Measurements from ENCODE around the gene ITGA3.

Gene ITGA3

DNA sequence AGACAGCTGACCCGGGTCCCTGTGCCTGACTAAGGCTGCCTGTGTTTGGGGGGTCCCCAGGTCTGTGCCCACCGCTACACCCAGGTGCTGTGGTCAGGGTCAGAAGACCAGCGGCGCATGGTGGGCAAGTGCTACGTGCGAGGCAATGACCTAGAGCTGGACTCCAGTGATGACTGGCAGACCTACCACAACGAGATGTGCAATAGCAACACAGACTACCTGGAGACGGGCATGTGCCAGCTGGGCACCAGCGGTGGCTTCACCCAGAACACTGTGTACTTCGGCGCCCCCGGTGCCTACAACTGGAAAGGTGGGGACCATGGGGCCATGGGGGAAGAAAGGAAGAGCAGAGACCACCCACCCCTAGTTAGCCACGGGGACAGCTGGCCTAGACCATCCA is 12.1 kb downstream of the ITGA3 start:
- DNase-seq (ENCODE audit: low read depth in 4 of 4, low spot score in 1 of 4) = no peak

- no peak for DNase-seq (ENCODE audit: low read depth in 4 of 4, low spot score in 1 of 4)
Observed at GRCh38 chr17:50070908-50071680, 15.2 kb downstream of the ITGA3 start.

GRCh38 chr17:50071692-50072091 is 15.8 kb downstream of the ITGA3 start:
- DNase-seq (ENCODE audit: low read depth in 4 of 4, low spot score in 1 of 4) = no peak

GRCh38 chr17:50072130-50072529 is 16.2 kb downstream of the ITGA3 start:
- no peak for DNase-seq (ENCODE audit: low read depth in 4 of 4, low spot score in 1 of 4)

DNA sequence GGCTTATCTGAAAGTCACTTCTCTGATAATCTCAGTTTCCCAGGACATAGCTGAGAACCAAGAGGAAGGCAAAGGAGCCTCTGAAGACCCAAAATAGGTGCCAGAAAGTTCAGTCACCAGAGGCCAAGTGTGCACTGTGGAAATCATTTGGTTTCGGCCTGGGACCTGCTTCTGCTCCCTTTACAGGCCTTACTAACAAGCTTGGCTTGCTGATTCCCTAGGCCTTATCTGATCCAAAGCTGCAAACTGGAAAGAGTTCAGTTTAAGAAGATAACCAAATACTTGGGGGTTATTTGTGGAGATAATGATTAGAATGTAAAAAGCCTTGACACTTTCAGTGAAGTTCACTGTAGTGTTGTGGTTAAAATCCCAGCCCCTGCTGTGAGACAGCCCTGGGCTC is 17.0 kb downstream of the ITGA3 start:
- DNase-seq (ENCODE audit: low read depth in 4 of 4, low spot score in 1 of 4) = no peak

- DNase-seq (ENCODE audit: low read depth in 4 of 4, low spot score in 1 of 4) = no peak
Observed at GRCh38 chr17:50074227-50074626, 18.3 kb downstream of the ITGA3 start.

- DNase-seq (ENCODE audit: low read depth in 4 of 4, low spot score in 1 of 4) = no peak
Observed at GRCh38 chr17:50075446-50076032, 19.6 kb downstream of the ITGA3 start.

GRCh38 chr17:50076221-50076590 is 20.3 kb downstream of the ITGA3 start:
- no peak for DNase-seq (ENCODE audit: low read depth in 4 of 4, low spot score in 1 of 4)

GRCh38 chr17:50076591-50077235 is 20.8 kb downstream of the ITGA3 start:
- DNase-seq (ENCODE audit: low read depth in 4 of 4, low spot score in 1 of 4) = no peak

GRCh38 chr17:50078430-50078829 is 22.5 kb downstream of the ITGA3 start:
- no peak for DNase-seq (ENCODE audit: low read depth in 4 of 4, low spot score in 1 of 4)

DNA sequence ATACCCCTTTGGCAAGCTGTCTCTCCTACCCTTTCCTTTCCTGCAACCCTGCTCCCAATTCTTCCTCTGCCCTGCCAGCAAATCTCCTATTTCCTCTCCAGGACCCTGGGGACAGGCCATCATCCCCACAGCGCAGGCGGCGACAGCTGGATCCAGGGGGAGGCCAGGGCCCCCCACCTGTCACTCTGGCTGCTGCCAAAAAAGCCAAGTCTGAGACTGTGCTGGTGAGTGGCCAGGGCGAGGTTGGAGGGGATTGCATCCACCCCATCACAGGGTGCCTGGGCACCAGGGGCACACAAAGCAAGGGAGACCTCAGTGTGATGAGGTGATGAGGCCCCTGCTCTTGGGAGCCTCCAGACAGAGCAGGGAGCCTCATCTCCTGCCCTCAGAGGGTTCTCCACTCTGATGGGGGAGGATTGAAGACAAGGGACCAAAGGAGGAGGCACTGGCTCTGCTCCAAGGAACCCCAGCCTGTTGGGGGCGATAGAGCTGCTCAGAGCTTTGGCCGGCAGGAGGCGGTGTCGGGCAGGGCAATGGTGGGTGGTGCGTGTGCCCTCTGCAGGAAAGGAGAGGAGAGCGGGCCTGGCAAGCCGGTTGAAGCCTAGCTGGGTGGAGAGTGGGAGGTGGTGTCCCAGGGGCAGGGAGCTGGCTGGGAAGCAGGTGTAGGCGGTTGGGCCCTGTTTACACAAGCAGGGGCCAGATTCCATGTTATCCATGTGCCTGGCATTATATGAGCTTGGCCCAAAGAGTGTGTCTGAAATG is 23.6 kb downstream of the ITGA3 start:
- DNase-seq (ENCODE audit: low read depth in 4 of 4, low spot score in 1 of 4) = no peak

DNA sequence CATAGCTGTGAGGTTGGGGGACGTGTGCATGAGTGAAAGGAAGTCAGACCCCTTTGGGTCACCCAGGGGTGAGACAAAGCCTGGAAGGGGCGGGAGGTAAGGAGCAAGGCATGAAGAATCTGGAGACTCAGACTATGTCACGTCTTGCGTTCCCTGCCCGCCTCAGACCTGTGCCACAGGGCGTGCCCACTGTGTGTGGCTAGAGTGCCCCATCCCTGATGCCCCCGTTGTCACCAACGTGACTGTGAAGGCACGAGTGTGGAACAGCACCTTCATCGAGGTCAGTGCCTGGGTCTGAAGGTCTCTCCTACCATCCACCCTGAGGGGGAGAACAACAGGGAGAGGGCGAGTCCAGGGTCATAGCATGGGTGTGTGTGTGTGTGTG is 24.2 kb downstream of the ITGA3 start:
- DNase-seq (ENCODE audit: low read depth in 4 of 4, low spot score in 1 of 4) = no peak

GRCh38 chr17:50080827-50081226 is 24.9 kb downstream of the ITGA3 start:
- DNase-seq (ENCODE audit: low read depth in 4 of 4, low spot score in 1 of 4) = no peak

GRCh38 chr17:50081757-50082156 is 25.8 kb downstream of the ITGA3 start:
- DNase-seq (ENCODE audit: low read depth in 4 of 4, low spot score in 1 of 4) = no peak

DNA sequence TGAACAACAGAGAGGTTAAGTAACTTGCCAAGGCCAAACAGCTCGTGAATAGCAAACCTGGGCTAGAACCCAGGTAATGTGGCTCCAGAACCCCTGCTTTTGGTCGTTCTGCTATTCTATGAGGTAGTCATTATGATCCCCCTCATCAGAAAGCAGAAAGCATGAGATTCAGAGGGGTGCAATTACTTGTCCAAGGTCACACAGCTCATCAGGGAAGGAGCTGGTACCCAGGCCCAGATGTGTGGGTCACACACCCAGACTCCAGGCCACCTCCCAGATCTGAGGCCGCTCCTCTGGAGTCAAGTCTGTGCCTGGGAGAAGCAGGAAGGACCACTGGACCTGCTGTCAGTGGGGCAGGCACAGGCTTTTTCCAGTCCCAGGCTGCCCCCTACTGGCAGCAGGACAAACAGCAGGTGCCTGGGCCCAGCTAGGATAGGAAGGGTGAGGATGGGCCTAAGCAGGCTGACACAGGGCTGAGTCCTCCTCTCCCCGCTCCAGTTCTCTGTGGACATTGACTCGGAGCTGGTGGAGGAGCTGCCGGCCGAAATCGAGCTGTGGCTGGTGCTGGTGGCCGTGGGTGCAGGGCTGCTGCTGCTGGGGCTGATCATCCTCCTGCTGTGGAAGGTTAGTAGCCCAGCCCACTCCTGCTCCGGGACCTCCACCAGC is 31.5 kb downstream of the ITGA3 start:
- peak; percentile 39 to 69 (median 58) for DNase-seq (ENCODE audit: low read depth in 4 of 4, low spot score in 1 of 4)

- no peak for DNase-seq (ENCODE audit: low read depth in 4 of 4, low spot score in 1 of 4)
Observed at GRCh38 chr17:50087912-50088405, 32.0 kb downstream of the ITGA3 start.

- DNase-seq (ENCODE audit: low read depth in 4 of 4, low spot score in 1 of 4) = no peak
Observed at GRCh38 chr17:50088952-50089825, 33.3 kb downstream of the ITGA3 start.

GRCh38 chr17:50090071-50090470 is 34.2 kb downstream of the ITGA3 start:
- DNase-seq (ENCODE audit: low read depth in 4 of 4, low spot score in 1 of 4) = no peak

DNA sequence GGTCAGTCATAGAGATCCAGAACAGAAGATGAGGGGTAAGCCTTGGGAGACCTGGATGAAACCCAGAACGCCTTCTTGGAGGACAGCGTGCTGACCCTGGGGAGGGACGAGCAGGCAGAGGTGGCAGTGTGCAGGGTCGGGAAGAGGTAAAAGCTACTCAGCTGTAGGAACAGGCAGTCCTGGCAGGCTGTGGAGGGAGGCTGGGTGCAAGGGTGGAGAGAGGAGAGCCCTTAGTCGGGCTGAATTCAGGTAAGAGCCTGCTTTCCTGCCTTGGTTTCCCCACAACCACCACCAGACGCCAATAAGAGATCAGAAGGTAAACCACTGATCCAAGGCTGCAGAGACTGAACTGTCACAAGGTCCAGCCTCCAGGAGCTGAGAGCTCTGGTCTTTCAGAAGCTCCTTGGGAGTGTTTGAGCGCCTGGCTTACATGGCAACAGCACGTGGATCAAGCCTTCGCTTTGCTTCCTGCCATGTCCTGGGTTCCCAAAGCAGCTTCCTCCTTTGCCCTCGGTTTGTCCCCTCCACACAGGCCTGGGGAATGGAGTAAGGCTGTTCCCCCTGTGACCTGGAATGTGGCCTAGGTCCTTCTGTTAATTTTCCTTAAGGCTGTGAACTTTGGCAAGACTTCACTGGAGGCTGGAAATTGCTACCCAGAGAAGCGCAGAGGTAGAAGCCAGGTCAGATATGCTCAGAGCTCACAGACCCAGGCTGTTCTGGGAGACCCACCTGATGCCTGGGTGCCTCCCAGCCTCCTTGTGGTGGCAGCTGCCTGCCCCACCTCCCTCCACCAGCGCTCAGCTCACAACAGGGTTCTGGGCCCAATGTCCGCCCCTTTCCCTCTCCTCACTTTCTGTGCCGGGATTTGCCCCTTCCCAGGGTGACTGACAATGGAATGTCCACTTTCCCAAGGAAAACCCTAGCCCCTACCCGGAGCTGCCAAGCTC is 35.3 kb downstream of the ITGA3 start:
- DNase-seq (ENCODE audit: low read depth in 4 of 4, low spot score in 1 of 4) = no peak
